Endodermal cell (in vitro differentiated cells): ENCODE measurements around the gene TPSAB1. TPM values are rescaled to one million over a fixed set of nuclear protein-coding genes. Genes with fewer than 3 reads are reported as not detected.
"Not testable (repeated sequence)": the region's sequence is repeated elsewhere in the genome, so short reads cannot be mapped to it uniquely, and the experiment has no call there.

Source experiments
- DNase-seq: peaks from one replicate; pipeline ENCODE4 v3.0.0-alpha.2; 2017
- H3K27ac ChIP-seq: 2 replicates; pipeline ENCODE4 v1.5.1; 2013; ENCODE audit warnings: mild to moderate bottlenecking, low read depth, low read length, moderate library complexity
- H3K27me3 ChIP-seq: 2 replicates; pipeline ENCODE4 v1.6.1; 2013; ENCODE audit warnings: mild to moderate bottlenecking, low read length, moderate library complexity; ENCODE audit not compliant: insufficient read depth, control insufficient read depth, poor library complexity, severe bottlenecking
- H3K36me3 ChIP-seq: 2 replicates; pipeline ENCODE4 v1.7.0; 2013; ENCODE audit warnings: mild to moderate bottlenecking, low read length, moderate library complexity; ENCODE audit not compliant: control insufficient read depth, insufficient read depth
- H3K4me1 ChIP-seq: one replicate; pipeline ENCODE4 v1.7.0; 2013; ENCODE audit warnings: low read length; ENCODE audit not compliant: control insufficient read depth, insufficient read depth
- H3K4me3 ChIP-seq: 2 replicates; pipeline ENCODE4 v1.5.1; 2013; ENCODE audit warnings: mild to moderate bottlenecking, low read length, moderate library complexity
- H3K9ac ChIP-seq: 2 replicates; pipeline ENCODE4 v1.6.1; 2013; ENCODE audit warnings: mild to moderate bottlenecking, low read length, moderate library complexity; ENCODE audit not compliant: poor library complexity, severe bottlenecking; ENCODE audit errors: extremely low read depth
- H3K9me3 ChIP-seq: 2 replicates; pipeline ENCODE4 v1.6.1; 2013; ENCODE audit warnings: mild to moderate bottlenecking, low read length, moderate library complexity; ENCODE audit not compliant: control insufficient read depth
- H3K27ac Mint-ChIP-seq: 2 replicates; pipeline ENCODE4 v1.8.0; 2020; ENCODE audit warnings: mixed read lengths
- H3K27me3 Mint-ChIP-seq: 2 replicates; pipeline ENCODE4 v1.8.0; 2021; ENCODE audit warnings: mild to moderate bottlenecking, mixed read lengths; ENCODE audit not compliant: insufficient read depth
- H3K36me3 Mint-ChIP-seq: 2 replicates; pipeline ENCODE4 v1.8.0; 2020; ENCODE audit warnings: low read depth, mixed read lengths
- H3K4me1 Mint-ChIP-seq: 2 replicates; pipeline ENCODE4 v1.8.0; 2020; ENCODE audit warnings: mixed read lengths
- H3K4me3 Mint-ChIP-seq: 2 replicates; pipeline ENCODE4 v1.8.0; 2020; ENCODE audit warnings: mild to moderate bottlenecking, moderate library complexity, mixed read lengths
- H3K9me3 Mint-ChIP-seq: 2 replicates; pipeline ENCODE4 v1.8.0; 2020; ENCODE audit warnings: mild to moderate bottlenecking, mixed read lengths
- WGBS, 2 experiments: methylation state at CpG; one replicate each; pipeline versions ENCODE4 v1.1.5 to v1.1.7; 2013; ENCODE audit warnings: missing lambda C conversion rate in 2 of 2, mixed read lengths in 1 of 2; ENCODE audit not compliant: insufficient coverage in 1 of 2, insufficient read length in 1 of 2; 5-methylcytosine and 5-hydroxymethylcytosine counted together
- total RNA-seq, 2 donors: library from RNA; stranded (reverse); fragmentation: NEBNext Ultra II Directional in 1 of 2; extraction: Animal tissue kit (Norgen Biotek cat#: 25700) in 1 of 2; gene quantifications; 2 replicates in 1 of 2; 3 replicates in 1 of 2; pipeline ENCODE4 v1.2.1, GENCODE V29; 2021
- TF ChIP-seq, protein P1 (sequence below): fragments of 200-600 bp; sonication (generic); conservative IDR thresholded peaks from 2 replicates; pipeline ENCODE4 v1.5.0; 2021; ENCODE audit warnings: antibody characterized with exemption, mild to moderate bottlenecking

The TPSAB1 gene
- total RNA-seq, 2 donors from 2014 or later, result not detected

DNA sequence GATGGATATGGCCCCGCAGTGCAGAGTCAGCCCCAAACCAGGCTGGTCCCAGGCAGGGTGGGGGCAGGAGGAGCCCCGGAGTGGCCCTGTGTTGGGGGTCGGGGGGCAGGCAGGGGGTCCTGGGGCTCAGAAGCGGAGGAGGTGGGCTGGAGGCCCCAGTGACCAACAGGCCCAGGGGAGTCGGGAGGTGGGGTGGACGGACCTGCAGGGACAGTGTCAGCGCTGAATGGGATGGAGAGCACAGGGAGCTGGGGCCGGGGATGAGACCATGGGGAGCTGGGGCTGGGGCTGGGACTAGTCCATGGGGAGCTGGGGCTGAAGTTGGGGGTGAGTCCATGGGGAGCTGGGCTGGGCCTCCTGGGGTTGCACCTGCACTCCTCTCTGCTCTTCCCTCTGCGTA lies 930 bp upstream of the TPSAB1 start:
- not testable (repeated sequence) for H3K27ac ChIP-seq, H3K4me3 ChIP-seq, DNase-seq, H3K27me3 ChIP-seq, H3K9ac ChIP-seq, H3K27ac Mint-ChIP-seq, H3K36me3 ChIP-seq, H3K4me1 Mint-ChIP-seq, H3K9me3 Mint-ChIP-seq, H3K4me1 ChIP-seq, H3K36me3 Mint-ChIP-seq, H3K4me3 Mint-ChIP-seq, H3K9me3 ChIP-seq
- WGBS, 2 experiments, result 98 to 100% methylated on average over 4 to 6 of the region's 9 CpGs
- peaks cover 11% of the 10 kb centered on the region for H3K27me3 Mint-ChIP-seq

DNA sequence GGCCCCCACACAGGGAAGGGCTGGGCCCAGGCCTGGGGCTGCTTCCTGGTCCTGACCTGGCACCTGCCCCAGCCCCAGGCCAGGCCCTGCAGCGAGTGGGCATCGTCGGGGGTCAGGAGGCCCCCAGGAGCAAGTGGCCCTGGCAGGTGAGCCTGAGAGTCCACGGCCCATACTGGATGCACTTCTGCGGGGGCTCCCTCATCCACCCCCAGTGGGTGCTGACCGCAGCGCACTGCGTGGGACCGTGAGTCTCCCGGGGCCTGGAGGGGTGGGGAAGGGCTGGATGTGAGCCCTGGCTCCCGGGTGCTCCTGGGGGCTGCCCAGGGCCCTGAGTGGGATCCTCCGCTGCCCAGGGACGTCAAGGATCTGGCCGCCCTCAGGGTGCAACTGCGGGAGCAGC lies 576 bp downstream of the TPSAB1 start:
- peaks cover 16% of the 10 kb centered on the region for H3K27me3 ChIP-seq
- not testable (repeated sequence) for H3K36me3 Mint-ChIP-seq, H3K27ac ChIP-seq, H3K9ac ChIP-seq, H3K36me3 ChIP-seq, H3K4me3 Mint-ChIP-seq, DNase-seq, H3K27ac Mint-ChIP-seq, H3K4me1 ChIP-seq, H3K4me1 Mint-ChIP-seq, H3K9me3 ChIP-seq, H3K4me3 ChIP-seq, H3K9me3 Mint-ChIP-seq
- H3K27me3 Mint-ChIP-seq, result peaks cover 18% of the 10 kb centered on the region
- 95% methylated on average over 4 of the region's 15 CpGs; no CpG with 5 or more reads in 1 of the 2 experiments for WGBS, 2 experiments

DNA sequence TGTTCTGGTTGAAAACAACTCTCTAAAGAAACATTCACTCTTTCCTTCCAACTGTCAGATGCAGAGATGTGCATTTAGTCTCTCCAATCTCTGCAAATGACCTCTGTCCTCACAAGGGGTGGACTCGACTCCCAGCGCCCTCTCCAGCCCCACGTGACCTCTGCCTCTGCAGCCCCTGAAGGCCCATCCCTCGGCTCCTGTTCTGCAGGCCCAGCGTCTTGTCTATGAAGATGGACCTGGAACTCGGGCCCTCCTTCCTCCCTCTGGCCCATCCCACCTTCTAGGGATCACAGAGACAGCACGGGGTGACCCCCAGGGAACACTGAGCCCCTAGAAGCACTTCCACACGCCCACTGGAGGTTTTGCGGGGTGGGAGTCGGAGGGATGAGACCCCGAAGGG lies 2.9 kb downstream of the TPSAB1 start:
- not testable (repeated sequence) for H3K27ac Mint-ChIP-seq, H3K4me3 ChIP-seq, H3K9ac ChIP-seq, H3K9me3 Mint-ChIP-seq, H3K27ac ChIP-seq, H3K4me3 Mint-ChIP-seq, DNase-seq, H3K4me1 ChIP-seq, H3K9me3 ChIP-seq, H3K36me3 Mint-ChIP-seq, H3K36me3 ChIP-seq, H3K4me1 Mint-ChIP-seq
- peaks cover 29% of the 10 kb centered on the region for H3K27me3 Mint-ChIP-seq
- H3K27me3 ChIP-seq, result peaks cover 36% of the 10 kb centered on the region
- 74 to 80% methylated on average over 1 to 5 of the region's 11 CpGs for WGBS, 2 experiments

DNA sequence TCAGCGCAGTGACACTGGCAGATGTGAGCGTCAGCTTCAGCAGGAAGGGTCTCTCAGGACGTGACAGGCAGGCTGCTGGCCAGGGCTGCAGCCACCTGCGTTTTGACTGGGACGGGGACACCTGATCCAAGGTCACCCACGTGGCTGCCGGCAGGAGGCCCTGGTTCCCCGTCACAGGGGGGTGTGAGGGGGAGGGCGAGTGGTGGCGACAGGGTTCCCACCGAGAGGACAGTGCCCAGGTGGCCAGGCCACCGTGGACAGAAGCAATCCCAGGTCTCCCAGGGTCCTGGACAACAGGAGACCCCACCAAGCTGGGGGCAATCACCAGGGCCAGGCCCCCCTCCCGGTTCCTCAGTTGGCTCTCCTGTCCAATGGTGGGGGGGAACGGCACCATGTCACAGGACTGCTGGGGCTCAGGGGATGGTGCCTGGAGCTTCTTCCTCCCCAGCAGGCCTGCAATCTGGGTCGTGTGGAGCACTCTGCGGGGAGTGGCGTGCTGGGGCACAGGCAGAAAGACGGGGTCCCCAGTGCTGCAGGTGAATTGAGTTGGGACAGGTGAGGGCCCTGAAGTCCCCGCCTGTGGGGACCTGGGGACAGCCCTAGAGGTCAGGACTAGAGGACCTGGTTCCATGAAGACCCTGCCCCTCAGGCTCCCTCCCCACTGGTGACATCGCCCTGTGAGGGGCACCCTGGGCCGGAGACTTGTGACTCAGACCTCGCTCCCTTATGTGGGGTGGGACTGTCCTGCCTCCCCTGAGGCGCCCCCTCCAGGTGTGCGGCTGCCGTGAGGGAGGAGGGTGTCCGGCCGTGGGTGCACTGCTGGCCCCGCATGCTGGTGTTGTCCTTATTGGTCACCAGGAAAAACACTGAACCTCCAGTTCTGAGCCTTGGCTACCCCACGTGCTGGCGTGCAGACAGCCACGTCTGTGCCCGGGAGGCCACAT lies 3.7 kb downstream of the TPSAB1 start:
- H3K4me3 ChIP-seq, H3K36me3 Mint-ChIP-seq, H3K9me3 ChIP-seq, H3K36me3 ChIP-seq, H3K27ac ChIP-seq, H3K27ac Mint-ChIP-seq, H3K9me3 Mint-ChIP-seq, H3K4me1 ChIP-seq, H3K9ac ChIP-seq, DNase-seq, H3K4me1 Mint-ChIP-seq, H3K4me3 Mint-ChIP-seq: not testable (repeated sequence)
- peaks cover 26% of the 10 kb centered on the region for H3K27me3 Mint-ChIP-seq
- WGBS, 2 experiments, result 85 to 86% methylated on average over 6 to 27 of the region's 32 CpGs
- peaks cover 32% of the 10 kb centered on the region for H3K27me3 ChIP-seq

DNA sequence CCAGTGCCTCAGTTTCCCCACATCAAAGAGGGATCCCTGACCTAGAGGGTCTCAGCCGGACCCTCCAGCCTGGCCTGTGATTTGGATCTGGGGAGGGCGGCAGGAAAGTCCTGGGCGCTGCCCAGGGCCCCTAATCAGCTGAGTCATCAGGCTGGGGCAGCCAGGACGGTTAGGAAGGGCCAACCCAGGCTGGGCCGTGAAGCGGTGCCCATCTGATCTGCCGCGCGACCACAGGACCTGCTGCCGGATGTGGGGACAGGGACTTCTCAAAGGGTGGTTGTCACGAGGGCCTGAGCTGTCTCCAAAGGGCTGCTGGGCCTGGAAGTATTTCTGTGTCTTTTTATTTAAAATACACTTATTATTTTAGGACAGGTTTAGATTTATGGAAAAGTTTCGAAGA lies 4.4 kb downstream of the TPSAB1 start:
- Histone ChIP-seq H3K4me1 (no peaks in the 10 kb centered on the region), H3K27me3 (peaks cover 32% of the 10 kb centered on the region), H3K27ac (no peak overlapping the region), H3K4me3 (no peak overlapping the region), H3K9me3 (no peaks in the 10 kb centered on the region), H3K36me3 (no peaks in the 10 kb centered on the region), H3K9ac (no peak overlapping the region)
- no peaks in the 10 kb centered on the region for H3K4me1 Mint-ChIP-seq
- H3K36me3 Mint-ChIP-seq, result no peaks in the 10 kb centered on the region
- 89 to 100% methylated on average over 1 to 12 of the region's 12 CpGs for WGBS, 2 experiments
- peaks cover 26% of the 10 kb centered on the region for H3K27me3 Mint-ChIP-seq
- no peaks in the 10 kb centered on the region for H3K9me3 Mint-ChIP-seq
- H3K4me3 Mint-ChIP-seq, result no peak overlapping the region
- H3K27ac Mint-ChIP-seq, result no peak overlapping the region
- TF ChIP-seq, protein P1, sequence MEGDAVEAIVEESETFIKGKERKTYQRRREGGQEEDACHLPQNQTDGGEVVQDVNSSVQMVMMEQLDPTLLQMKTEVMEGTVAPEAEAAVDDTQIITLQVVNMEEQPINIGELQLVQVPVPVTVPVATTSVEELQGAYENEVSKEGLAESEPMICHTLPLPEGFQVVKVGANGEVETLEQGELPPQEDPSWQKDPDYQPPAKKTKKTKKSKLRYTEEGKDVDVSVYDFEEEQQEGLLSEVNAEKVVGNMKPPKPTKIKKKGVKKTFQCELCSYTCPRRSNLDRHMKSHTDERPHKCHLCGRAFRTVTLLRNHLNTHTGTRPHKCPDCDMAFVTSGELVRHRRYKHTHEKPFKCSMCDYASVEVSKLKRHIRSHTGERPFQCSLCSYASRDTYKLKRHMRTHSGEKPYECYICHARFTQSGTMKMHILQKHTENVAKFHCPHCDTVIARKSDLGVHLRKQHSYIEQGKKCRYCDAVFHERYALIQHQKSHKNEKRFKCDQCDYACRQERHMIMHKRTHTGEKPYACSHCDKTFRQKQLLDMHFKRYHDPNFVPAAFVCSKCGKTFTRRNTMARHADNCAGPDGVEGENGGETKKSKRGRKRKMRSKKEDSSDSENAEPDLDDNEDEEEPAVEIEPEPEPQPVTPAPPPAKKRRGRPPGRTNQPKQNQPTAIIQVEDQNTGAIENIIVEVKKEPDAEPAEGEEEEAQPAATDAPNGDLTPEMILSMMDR, result no peak
- no peak for DNase-seq
